ENCODE measurements around the gene VTI1B. TPM values are rescaled to one million over a fixed set of nuclear protein-coding genes. Genes with fewer than 3 reads are reported as not detected.

The VTI1B gene
- total RNA-seq, 1 donor from 2014 or later: 64.3 TPM

DNA sequence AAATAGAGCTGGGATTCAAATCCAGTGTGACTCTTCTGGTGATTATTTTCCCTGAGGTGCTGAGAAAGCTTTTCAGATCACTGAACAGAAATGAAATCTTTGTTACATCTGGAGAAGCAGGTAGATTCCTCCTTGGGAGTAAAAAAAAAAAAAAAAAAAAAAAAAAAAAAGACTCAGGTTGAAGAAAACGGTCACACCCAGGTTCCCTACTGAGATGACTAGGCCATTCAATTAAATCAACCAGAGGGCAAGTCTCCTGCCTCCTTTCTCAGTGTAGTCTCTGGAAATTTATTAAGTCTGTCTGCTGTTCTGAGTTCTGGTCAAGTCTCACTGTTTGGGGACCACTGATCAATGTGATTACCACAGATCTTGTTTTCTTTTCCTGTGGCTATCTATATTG is 30.7 kb downstream of the VTI1B start:
- no peaks in the 10 kb centered on the region for H3K27me3 ChIP-seq (ENCODE audit: control insufficient read depth, insufficient read depth, low read length)
- H3K4me3 ChIP-seq (ENCODE audit: low read depth, low read length): no peak overlapping the region
- TF ChIP-seq CTCF (IDR thresholded peaks at IDR 0.05; ENCODE audit: insufficient read depth, low read length, poor library complexity, severe bottlenecking): no peak
- DNase-seq (ENCODE audit: low read depth): no peak
- no peaks in the 10 kb centered on the region for H3K36me3 ChIP-seq (ENCODE audit: control insufficient read depth, insufficient read depth, low read length)

- Histone ChIP-seq H3K4me3 (ENCODE audit: low read depth, low read length) (no peak overlapping the region), H3K36me3 (ENCODE audit: control insufficient read depth, insufficient read depth, low read length) (no peaks in the 10 kb centered on the region), H3K27me3 (ENCODE audit: control insufficient read depth, insufficient read depth, low read length) (no peaks in the 10 kb centered on the region)
- DNase-seq (ENCODE audit: low read depth): no peak
- no peak for TF ChIP-seq CTCF (IDR thresholded peaks at IDR 0.05; ENCODE audit: insufficient read depth, low read length, poor library complexity, severe bottlenecking)
Measured at GRCh38 chr14:67641902-67642749, 32.3 kb downstream of the VTI1B start.

DNA sequence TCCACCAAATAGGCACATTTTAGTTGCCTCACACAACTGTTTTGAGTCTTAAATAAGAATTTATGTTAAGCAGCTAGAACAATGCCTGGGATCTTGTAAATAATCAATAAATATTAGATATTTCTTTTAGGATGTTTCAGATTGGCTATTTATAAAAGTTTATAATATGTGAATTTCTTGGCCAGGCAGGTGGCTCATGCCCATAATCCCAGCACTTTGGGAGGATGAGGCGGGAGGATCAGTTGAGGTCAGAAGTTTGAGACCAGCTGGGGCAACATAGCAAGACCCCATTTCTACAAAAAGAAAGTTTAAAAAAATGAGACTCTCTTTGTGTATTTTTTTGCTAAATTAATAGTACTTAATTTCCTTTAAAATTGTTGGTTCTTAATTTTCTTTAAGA is 33.0 kb downstream of the VTI1B start:
- no peak for TF ChIP-seq CTCF (IDR thresholded peaks at IDR 0.05; ENCODE audit: insufficient read depth, low read length, poor library complexity, severe bottlenecking)
- Histone ChIP-seq H3K27me3 (ENCODE audit: control insufficient read depth, insufficient read depth, low read length) (no peaks in the 10 kb centered on the region), H3K4me3 (ENCODE audit: low read depth, low read length) (no peak overlapping the region), H3K36me3 (ENCODE audit: control insufficient read depth, insufficient read depth, low read length) (no peaks in the 10 kb centered on the region)
- DNase-seq (ENCODE audit: low read depth): no peak

GRCh38 chr14:67638642-67639041 is 35.8 kb downstream of the VTI1B start:
- Histone ChIP-seq H3K36me3 (ENCODE audit: control insufficient read depth, insufficient read depth, low read length) (no peaks in the 10 kb centered on the region), H3K4me3 (ENCODE audit: low read depth, low read length) (no peak overlapping the region), H3K27me3 (ENCODE audit: control insufficient read depth, insufficient read depth, low read length) (no peaks in the 10 kb centered on the region)
- no peak for TF ChIP-seq CTCF (IDR thresholded peaks at IDR 0.05; ENCODE audit: insufficient read depth, low read length, poor library complexity, severe bottlenecking)
- no peak for DNase-seq (ENCODE audit: low read depth)

DNA sequence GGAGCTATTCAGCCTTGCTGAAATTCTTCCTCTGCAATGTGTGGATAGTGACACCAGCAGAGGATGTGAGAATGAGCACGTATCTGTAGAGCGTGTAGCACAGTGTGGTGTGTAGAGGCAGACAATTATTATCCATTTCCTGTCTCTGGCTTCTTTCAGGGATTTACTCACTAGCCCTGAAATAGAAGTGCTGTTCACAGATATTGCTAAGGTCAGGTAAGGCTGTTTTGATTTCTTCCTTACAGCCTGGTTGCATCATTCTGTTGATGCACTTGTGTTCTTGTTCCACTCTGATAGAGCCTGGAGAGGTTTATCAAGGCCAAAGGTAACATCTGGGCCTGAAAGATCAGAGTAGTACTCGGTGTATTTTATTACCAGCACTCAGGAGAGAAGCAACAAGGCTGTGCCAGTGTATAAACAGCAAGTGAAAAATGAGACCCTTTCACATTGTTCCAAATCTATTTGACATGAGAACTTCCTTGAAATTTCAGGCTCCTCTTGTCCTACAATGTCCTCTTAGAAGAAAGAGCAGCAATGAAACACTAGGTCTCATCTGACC is 38.0 kb downstream of the VTI1B start:
- DNase-seq (ENCODE audit: low read depth): no peak
- Histone ChIP-seq H3K4me3 (ENCODE audit: low read depth, low read length) (no peak overlapping the region), H3K36me3 (ENCODE audit: control insufficient read depth, insufficient read depth, low read length) (no peaks in the 10 kb centered on the region), H3K27me3 (ENCODE audit: control insufficient read depth, insufficient read depth, low read length) (no peaks in the 10 kb centered on the region)
- TF ChIP-seq CTCF (IDR thresholded peaks at IDR 0.05; ENCODE audit: insufficient read depth, low read length, poor library complexity, severe bottlenecking): no peak

Data from kidney epithelial cell (primary cell).